GM18507 (cell line): Measurements from ENCODE around the gene PTGDR2.

Source experiments
- DNase-seq: peaks from one replicate; pipeline ENCODE4 v3.0.0; 2011; ENCODE audit warnings: low read depth; ENCODE audit not compliant: insufficient read length; ENCODE audit errors: extremely low spot score
- FAIRE-seq: peaks from 2 replicates; lab custom pipeline; 2011; peaks lifted over from hg19 to GRCh38; lab: Jason Lieb, UNC

PTGDR2 gene

DNA sequence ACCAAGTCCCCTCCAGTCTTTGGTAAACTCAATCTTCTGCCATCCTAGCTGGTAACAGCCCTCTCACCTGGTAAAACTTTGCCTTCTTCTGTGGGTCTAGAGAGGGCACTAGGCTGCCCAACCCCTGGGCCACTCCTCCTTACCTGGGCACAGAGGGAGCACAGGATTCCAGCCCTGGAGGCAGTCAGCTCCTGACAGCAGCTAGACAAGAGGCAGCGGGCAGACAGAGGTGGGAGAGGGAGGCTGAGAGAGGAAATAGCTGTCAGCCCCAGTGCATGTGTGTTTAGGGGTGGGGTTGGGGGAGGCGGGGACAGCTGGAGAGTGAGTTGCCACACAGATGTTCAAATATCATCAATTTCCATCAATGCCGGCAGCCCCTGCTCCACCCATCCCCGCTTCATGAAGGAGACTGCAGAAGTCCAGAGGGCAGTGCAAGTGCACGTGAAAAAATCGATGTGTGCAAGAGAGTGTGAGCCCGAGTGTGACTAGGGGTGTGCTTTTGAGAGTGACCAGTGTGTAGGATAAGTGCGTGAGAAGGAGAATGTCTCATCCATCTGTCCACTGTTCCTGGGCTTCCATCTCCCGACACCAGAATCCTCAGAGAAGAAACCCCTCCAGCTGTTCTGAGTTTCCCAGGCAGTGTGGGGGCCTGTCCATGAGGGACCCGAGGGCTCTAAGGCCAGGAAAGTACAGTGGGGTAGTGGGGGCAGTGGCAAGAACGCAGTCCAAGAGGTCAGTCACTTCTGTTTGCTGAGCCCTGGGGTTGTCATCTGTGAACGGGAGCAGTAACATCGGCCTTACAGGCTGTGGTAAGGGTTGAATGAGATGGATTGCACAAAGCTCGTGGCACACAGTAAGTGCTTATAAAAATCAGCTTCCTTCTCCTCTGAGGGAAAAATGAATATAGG, at the start of gene PTGDR2:
Gene PTGDR2 (minus strand): TSS at position 225 of the 908 bp plus-strand sequence. CDS start 2,228 bp downstream, outside the sequence.
- no peak for FAIRE-seq
- DNase-seq, result no peak

DNA sequence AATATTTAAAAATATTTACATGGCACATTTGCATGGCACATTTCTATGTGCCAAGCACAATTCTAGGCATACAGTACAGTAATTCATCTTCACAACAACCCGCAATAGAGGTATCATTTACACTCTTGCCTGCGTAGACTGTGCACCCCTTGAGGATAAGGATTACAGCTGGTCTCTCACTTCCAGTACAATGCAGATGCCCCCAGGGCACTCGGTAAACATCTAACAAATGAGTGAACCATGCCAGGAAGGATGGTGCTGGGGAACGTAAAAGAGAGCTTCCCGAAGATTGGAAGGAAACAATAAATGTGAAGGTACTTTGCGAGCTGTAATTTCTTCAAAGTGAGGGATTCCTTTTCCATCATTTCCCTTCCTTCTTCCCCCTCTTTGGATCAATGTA, 49.3 kb upstream of the PTGDR2 start:
- DNase-seq, result no peak
- no peak for FAIRE-seq

DNA sequence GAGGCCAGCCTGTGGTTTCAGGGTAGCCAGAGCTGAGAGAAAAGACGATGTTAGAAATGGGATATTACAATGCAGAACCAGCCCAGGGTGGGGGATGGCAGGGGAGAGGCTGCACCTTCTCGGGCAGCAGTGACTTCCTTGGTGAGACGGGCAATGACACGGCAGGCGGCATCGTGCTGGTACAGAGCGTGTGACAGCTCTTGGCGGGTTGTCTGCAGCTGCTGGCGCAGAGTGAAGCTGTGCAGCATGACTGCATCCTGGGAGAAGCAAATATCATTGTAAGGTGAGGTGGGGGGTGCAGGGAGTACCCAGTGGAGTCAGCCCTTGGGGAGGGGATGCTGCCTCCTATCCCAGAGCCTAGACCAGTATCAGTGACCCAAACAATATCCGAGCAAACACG, 46.9 kb upstream of the PTGDR2 start:
- DNase-seq, result no peak
- no peak for FAIRE-seq

DNA sequence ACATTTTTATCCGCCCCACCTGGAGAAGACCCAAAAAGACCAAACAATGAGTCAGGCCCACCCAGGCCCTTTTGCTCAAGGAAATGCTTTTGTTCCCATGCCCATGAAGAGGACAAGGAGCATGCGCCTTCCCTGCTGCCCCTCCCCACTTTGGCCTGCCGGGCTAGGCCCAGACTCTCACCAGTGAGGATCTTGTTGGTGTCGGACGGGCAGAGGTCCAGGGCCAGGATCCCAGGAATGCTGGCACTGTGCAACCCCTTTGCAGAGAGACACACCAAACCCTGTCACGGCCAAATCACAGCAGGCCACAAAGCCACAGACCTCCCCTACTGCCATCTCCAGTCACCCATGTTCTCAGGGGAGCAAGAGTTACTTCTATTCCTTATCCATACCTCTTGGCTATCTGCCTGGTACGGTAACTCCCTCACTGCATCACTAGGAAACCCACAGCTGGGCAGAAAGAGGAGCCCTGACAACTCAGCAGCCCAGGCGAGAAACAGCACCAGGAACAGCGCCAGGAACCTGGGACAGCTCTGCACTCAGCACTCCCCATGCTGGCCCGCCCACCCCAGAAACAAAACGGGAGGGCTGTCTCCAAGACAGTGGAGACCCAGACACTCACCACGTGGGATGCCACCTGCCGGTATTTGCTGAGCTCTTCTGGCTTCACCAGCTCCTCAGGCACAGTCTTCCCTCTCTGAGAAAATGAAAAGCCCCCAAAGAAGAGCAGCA, 45.1 kb upstream of the PTGDR2 start:
- FAIRE-seq (no peak), DNase-seq (no peak)

DNA sequence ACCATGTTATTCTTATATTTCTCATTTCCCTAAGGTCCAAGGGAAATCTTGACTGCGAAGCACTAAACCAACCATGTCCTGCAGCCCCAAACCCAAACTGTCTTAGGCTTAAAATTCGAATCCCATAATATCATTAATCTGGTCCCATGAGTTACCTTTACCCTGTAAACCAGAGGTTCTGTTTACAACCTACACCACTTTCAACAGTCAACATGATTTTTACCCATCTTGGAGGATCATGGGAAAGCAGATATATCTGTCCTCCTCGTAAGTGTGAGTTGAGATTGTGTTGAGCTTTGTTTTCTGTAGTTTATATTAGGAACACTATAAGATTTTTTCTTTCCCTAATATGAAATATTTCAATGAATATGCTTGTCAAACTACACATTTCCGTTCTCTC, 44.2 kb upstream of the PTGDR2 start:
- no peak for DNase-seq
- no peak for FAIRE-seq

DNA sequence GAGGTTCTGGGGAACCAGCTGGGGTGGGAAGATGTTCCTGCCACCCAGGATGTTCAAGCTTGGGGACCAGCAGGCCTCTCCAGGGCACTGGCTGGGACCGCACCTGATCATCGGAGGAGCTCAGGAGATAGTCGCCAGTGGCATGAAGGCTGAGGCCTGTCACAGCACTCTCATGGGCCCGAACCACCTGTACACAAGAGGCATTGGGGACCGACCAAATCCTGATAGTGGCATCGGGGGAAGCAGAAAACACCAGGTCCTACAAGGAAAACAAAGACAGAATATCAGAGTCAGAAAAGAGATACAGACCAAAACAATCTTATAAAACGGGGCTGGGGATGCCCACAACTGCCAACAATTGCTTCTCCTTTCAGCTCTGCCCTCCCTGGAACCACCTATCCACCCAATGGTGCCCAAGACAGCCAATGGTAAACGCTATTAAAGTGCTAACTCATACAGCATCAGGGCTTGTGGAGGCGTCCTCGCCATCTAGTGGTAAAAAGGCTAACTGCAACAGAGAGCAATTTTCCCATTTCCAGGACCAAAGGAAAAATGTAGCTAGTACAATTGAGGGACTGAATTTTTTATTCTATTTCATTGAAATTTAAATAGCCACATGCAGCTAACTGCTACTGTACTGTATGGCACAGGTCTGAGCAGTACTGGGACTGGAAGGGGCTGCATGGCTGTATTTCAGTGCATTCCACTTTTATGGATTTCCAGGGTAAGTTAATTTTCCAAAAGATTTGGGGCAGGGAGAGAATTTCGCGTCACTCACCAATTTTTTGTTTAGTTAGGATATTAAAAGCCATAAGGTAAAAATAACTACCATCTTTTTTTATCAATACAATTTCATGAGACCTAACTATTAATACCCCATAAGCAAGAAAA, 43.5 kb upstream of the PTGDR2 start:
- DNase-seq, result peak; percentile 36
- FAIRE-seq, result peak; percentile 74

DNA sequence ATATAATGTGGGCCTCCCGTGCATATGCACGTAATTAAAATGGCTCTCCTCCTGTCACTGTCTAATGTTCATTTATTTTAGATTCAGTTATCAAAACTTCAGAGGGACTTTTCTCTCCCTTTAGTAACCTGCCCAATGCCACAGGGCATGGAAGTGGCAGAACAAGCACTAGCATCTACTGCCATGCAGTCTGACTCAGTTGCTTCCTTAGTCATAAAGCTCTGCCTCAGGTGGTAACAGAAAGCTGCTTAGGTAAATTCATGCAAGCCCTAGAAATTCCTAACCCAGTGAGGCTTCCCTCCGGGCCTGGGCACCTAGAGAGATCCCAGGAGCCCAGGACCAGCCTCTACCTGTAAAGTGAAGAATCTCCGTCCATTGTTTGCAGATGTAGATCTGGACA, 41.7 kb upstream of the PTGDR2 start:
- DNase-seq (no peak), FAIRE-seq (no peak)

DNA sequence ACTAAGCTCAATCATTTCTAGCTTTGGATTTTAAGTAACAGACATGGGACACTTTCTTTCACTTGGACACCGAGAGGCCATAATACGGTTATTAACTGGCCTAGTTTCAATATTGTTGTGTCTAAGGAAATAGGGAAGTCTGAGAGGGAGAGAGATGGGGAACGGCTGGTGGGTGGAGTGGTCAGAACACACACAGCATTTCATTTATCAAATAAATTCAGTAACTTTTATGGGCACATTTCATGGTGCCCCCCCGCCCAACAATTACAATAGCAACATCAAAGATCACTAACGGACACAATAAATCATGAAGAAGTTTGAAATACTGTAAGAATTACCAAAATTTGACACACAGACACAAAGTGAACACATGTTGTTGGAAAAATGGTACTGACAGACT, 39.9 kb upstream of the PTGDR2 start:
- DNase-seq (no peak), FAIRE-seq (no peak)

DNA sequence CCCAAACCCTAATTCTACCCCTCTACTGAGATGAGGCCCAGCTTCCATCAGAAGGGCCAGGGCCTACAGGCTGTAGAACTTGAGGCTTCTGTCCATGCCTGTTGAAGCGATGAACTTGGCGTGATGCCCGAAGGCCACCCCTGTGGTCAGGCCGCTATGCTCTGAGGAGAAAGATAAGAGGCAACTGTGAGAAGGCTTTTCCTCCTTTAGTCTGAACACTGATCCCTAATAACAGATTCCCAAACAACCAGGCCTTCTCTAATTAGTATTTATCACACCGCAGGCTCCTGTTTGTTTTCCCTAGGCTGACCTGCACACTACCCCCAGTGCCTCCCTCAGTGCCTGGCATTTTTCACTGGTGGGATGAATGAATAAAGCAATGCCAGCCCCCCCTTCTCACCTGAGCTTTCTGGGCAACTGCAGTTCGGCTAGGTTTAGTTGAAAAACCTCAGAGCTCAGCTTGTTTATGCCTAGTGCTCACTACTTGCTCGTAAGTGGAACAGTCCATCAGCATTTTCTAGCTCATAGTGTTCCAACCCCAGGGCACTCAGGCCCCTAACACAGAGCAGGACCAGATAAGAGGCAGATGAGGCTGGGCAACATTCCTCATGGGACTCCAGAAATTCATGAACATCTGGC, 35.5 kb upstream of the PTGDR2 start:
- FAIRE-seq, result no peak
- DNase-seq, result no peak

DNA sequence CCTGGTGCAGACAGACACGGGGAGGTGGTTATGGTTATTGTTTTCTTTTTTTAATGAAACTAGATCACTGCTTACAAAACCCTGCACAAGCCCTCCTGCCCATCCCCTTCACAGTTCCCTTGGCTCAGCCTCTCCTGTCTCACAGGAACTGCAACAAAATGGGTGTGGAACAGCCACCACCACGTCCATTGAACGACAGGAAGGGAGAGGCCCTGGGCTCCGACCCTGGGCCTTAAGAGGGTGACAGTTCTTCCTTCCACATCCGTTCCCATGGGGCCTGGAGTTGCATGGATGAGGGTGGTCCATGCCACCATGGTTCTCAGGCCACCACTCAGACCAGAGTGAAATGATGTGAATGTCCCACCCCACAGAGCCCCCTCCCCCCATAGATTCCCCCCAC, 34.9 kb upstream of the PTGDR2 start:
- FAIRE-seq (no peak), DNase-seq (no peak)

DNA sequence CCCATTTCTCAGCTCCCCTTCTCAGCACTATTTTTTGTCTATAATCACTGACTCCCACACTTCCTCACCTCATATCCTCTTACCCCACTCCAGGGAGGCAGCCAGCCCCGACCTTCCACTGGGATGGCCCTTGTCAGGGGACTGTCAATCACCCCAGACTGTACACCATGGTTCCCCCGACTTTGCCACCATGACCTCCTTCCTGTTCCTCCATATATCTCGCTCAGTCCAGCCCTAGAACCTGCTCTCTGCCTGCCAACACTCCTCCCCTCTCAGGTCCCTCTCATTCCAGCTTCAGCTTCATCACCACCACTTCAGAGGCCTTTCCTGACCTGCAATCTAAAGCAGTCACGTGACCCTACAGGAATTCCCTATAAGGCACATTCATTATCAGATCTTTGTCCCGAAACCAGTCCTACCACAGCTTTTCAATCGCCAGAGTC, 34.1 kb upstream of the PTGDR2 start:
- DNase-seq, result no peak
- no peak for FAIRE-seq

DNA sequence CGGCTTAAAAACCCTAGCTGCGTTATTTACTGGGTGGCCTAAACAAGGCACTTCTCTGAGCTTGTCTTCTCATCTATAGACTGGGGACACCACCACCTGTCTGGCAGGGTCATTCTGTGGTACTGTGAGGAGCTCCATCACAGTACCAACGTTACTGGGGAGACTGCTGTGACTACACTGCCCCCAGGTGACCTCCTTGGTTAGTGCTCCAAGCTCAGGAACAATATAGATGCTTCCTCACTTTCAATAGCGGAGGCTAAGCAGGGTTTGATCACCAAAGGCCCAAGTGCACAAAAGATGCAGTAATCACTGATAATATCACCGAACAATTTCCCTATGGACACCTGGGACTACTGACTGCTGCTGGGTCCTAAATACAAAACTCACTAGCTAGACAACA, 31.8 kb upstream of the PTGDR2 start:
- DNase-seq (no peak), FAIRE-seq (no peak)

DNA sequence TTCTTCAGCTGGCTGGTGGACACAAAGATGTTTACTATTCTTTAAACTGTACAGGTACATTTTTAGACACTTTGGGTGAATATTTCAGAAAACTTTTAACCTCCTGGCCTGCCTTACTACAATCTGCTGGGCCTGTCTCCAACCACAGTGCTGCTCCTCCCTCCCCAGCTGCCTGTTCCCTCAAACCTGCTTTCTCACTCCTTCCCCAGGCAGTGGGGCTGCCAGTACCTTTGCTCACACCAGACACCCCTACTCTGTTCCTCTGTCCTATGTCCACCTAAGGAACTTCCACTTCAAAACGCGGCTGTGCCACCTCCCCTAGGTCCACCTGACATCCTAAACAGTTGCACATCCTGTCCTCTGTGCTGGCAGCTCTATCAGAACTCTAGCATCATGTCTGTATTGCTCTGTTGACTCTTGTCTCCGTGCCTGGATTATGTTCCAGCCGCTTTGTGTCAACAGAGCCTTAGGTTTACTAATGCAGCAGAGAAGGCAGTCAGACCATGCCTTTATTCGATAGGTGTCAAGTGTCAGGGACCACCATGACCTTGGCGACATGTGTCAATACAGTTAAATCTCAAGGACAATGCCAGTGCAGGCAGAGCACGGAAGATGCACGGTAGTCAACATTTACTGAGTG, 25.0 kb upstream of the PTGDR2 start:
- FAIRE-seq (no peak), DNase-seq (no peak)

DNA sequence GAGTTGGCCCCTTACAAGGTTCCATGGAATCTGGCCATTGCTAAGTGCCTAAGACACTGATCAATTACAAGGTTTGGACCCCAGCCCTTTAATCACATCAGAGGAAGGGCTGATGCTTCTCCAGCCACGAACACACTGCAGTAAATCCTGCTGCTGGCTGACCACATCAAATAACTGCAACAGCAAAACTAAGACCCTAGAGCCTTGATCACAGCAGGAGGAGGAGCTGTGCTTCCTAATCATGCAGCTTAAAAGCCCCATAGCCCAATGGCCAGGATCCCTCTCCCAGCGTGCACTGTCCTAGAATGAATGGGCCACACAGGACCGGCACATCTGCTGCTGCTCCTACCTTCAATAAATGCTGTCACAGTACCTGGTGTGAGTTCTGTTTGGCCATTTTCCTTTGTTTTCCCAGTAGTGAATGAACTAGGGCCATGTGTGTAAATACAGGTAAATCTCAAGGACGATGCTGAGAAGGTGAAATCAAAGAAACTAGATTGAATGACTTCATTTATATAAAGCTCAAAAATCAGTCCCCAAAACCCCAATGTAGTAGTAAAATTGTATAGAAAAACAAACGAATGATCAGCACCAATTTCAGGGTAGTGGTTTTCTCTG, 24.3 kb upstream of the PTGDR2 start:
- no peak for FAIRE-seq
- no peak for DNase-seq

DNA sequence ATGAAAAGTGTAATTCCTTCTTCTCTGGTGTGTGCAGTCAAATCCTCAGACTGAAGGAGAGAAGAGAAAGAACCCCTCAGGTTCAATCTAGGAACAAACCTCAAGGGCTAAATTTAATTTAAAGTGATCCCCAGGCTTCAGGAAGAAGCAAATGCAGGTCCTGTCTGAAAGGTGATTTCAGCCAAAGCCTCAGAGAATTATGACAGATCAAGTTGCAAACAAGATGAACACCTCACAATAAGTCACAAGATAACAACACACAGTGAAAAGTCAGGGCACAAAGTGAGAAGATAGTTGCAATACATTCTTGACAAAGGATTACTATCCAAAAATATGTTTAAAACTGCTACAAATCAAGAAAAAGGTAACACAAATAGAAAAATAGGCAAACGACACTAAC, 23.4 kb upstream of the PTGDR2 start:
- no peak for FAIRE-seq
- DNase-seq, result no peak

DNA sequence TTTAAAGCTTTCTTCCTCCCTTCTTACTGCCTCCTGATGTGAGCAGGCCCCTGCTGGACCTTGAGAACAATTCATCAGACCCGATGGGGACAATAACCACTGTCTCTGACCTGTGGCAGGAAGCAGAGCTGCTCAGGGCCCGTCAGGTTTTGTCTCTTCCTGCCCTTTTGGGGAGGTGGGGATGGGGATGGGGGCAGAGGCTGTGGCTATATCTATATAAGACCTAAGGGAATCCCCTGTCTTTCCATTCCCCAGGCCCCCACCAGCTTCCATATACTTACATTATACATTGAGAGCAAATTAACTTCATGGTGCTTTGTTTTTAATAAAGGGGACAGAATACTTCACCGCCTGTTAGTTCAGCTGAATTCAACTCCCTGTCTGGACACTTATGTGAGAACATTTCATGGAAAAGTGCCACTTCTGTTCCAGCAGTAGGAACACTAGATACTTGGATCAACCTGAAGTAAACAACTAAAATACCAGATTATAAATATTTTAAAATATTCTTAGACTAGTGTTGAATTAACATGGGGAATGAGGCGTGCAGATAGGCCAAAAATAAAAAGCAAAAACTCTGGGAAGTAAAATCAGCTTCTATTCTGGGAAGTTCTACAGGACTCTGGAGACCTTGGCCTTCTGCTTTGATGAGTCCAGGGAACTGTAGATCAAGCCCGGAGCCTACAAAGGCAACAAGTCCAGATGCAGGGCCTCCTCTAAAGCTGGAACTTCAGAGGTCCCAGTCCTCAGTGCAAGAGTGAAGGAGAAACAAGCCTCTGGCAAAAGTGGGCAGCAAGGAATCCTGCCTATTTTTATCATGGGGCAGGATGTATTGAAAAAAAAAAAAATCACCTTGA, 22.7 kb upstream of the PTGDR2 start:
- DNase-seq (no peak), FAIRE-seq (no peak)

DNA sequence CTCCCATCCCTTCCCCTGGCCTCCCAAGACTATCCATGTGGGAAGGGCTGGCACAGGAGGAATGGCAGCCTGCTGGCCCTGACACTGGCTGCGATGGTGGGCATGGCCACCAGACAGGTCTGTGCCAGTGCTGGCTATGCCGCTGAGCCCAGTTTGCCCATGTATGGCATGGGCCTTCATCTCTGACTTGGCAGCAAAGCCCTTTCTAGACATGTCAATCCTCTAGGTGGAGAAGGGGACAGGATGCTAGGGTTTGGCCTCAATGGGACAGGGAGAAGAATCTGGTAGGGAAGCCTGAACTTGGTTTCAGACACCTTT, 20.4 kb upstream of the PTGDR2 start:
- FAIRE-seq, result no peak
- no peak for DNase-seq
